Cerebellar nuclear complex (tissue), 1 donor: ENCODE results near the gene KLHL29.
"Not testable (repeated sequence)": the region's sequence is repeated elsewhere in the genome, so short reads cannot be mapped to it uniquely, and the experiment has no call there.

Experiments used
- DNase-seq, 2 experiments: peaks; one replicate each; lab custom pipeline; 2025; lab: John Stamatoyannopoulos, UW

The KLHL29 gene

DNA sequence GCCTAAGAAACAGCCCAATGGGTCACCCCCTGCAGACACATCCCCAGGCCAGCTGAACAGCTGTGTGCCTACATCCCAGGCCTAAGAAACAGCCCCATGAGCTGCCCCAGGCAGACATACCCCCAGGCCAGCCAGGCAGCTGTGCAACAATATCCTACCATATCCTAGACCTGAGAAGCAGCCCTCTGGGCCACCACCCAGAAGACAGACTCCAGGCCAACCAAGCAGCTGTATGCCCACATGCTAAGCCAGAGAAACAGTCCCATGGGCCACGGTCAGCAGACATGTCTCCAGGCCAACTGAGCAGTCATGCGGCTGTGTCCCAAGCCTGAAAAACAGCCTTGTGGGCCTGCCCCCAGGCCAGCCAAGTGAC lies 336.5 kb downstream of the KLHL29 start:
- no peak for DNase-seq

DNA sequence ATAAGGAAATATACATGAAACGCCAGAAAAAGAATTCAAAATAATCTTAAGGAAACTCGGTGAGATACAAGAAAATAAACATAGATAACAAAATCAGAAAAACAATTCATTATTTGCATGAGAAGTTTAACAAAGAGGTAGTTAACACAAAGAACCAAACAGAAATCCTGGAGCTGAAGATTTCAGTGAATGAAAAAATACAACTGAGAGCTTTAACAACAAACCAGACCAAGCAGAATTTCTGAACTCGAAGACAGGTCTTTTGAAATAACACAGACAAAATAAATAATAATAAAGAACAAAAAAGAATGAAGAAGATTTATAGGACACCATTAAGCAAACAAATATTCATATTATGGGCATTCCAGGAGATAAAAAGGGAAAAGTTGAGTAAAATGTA lies 337.3 kb downstream of the KLHL29 start:
- DNase-seq = no peak

DNA sequence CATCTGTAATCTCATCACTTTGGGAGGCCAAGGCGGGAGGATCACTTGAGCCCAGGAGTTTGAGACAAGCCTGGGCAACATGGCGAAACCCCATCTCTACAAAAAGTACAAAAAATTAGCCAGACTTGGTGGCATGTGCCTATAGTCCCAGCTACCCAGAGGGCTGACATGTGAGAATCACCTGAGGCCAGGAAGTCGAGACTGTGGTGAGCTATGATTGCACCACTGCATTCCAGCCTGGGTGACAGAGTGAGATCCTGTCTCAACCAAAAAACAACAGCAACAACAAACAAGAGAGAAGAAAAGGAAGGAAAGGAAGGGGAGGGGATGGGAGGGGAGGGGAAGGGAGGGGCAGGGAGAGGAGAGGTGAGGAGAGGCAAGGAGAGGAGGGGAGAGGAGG lies 338.1 kb downstream of the KLHL29 start:
- not testable (repeated sequence) for DNase-seq

DNA sequence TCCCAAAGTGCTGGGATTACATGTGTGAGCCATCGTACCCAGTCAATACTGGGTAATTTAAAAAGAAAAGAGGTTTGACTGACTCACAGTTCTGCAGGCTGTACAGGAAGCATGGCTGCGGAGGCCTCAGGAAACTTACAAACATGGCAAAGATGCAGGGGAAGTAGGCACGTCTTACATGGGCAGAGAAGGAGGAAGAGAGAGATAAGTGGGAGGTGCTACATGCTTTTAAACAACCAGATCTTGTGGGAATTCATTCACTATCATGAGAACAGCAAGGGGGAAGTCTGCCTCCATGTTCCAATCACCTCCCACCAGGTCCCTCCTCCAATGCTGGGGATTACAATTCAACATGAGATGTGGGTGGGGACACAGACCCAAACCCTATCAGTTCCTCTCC lies 349.4 kb downstream of the KLHL29 start:
- no peak for DNase-seq

DNA sequence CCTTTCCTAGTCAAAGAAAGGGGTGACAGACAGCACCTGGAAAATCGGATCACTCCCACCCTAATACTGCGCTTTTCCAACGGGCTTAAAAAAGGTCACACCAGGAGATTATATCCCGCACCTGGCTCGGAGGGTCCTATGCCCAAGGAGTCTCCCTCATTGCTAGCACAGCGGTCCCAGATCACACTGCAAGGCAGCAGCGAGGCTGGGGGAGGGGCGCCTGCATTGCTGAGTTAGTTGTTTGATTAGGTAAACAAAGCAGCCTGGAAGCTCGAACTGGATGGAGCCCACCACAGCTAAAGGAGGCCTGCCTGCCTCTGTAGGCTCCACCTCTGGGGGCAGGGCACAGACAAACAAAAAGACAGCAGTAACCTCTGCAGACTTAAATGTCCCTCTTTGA lies 351.8 kb downstream of the KLHL29 start:
- DNase-seq = not testable (repeated sequence)

DNA sequence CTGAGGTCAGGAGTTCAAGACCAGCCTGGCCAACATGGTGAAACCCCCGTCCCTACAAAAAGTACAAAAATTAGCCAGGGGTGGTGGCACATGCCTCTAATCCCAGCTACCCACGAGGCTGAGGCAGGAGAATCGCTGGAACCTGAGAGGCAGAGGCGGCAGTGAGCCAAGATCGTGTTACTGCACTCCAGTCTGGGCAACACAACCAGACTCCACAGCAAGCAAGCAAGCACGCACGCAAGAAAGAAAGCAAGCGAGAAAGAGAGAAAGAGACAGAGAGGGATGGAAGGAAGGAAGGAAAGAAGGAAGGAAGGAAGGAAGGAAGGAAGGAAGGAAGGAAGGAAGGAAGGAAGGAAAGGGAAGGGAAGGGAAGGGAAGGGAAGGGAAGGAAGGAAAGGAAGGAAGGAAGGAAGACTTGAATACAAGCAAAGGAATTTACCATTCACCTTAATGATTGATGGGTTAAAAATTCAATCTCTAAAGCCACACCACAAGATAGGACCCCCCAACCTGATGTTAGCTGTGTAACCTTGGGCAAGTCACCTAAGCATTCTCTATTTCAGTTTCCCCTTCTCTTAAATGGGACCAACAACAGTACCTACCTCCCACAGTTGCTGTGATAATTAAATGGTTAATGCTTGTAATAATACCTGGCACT lies 360.2 kb downstream of the KLHL29 start:
- DNase-seq = no peak

DNA sequence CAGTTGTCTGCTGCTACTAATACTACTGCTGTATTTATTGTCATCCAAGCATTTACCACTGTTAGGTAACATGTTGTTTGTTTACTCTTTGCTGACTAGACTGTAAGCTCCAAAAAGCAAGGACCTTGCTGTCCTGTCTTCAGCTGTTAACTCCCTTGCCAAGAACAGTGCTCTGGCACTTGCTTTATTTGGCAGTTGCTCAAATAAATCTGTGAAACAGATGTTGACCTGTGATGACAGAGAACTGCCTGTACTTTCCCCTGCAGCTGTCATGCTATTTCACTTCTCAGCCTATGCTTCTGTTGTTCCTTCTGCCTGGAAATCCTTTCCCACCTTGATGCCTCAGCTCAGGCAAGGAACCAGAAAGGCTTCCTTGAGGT lies 360.7 kb downstream of the KLHL29 start:
- DNase-seq = no peak

DNA sequence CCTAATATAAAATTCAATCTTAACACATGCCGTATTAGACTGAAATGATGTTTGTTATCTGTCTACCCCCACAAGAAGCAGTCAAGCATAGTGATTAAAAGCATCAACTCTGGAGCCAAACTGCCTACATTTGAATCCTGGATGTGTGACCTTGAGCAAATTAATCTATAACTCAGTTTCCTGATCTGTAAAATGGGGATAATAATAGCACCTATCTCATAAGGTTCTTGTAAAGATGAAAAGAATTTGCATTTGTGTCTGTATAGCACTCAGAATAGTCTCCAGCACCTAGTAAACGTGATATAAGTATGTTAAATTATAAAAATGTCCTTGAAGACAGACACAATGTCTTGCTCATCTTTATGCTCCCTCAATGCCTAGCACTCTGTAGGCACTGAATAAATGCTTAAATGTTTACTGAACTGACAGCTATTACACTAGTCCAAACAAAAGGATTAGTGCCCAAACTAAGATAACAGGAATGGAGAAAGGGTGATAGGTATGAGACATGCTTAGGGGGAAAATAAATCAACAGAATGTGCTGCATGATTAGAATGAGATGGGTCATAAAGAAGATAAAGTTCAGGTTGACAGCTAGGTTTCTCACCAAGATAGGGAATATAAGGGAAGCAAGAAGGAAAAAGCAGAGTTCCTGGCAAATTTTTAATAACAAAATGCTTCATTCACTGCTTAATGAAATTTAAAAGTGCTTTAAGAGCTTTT lies 361.3 kb downstream of the KLHL29 start:
- DNase-seq = no peak

DNA sequence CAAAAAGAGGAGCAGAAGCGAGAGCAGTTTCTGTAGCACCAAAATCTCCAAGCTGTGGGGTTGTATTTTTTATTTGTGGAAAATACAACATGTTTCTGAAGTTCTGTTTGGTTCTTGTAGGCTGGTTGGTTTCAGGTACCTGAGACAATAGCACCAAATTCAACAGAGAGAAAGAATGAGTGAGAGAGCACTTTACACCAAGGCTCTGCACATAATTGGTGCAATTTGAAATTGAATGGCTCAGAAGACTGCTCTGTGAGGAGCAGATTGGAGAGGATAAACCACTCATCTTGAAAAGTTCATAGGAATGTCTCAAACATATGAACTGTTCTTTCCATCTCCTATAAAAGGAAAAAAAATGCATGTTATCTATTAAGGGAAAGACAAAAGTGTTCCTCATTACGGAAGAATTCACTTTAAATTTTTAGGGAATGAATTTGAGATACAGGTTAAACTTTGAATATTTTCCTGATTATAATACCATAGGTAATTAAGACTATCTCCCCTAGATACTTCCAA lies 366.8 kb downstream of the KLHL29 start:
- no peak for DNase-seq

DNA sequence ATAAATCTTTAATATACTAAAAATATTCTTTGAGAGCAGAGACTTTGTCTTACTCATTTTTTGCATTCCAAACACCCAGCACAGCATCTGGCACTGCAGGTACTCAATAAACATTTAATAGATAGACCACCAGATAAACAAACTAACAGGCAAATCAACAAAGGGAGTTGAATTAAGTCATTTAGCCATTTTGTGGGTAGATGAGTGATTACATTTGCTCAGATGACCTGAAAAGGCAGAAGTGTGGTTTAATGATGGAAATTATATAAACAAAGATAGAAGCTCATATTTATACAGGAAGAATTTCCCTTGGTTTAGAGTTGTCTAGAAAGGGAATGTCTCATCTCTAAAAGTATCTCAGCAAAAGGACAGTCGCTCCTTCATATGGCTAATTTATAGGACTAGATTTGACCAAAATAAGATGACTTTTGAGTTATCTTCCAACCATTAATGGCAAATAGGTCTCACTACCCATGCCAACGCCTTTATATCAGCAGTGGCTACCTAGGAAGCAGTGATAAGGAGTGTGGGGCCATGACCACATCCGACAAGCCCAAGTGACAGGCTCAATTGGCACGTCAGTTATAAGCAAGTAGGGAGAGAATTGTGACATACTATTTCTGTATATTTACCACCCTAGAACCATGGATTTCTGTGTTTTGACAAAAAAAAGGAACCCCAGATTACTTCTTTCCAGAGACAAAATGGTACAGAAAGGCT lies 368.5 kb downstream of the KLHL29 start:
- DNase-seq = no peak

DNA sequence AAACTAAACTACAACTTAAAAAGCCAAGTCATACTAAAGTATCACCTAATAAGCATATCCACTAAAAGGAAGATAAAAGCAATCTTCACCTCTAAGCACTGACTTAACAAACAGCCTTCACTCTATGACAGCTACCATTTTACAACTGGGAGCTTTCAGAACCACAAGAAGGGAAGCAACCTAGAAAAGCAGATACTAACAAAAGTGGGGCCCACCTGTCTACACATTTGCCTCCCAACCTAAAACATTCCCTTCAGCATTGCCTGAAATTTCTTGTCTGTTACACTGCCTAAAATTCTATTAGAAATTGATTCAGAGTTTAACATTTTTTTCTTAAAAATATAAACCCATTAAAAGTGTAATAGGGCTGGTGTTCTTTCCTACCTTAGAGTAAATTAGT lies 370.0 kb downstream of the KLHL29 start:
- no peak for DNase-seq

DNA sequence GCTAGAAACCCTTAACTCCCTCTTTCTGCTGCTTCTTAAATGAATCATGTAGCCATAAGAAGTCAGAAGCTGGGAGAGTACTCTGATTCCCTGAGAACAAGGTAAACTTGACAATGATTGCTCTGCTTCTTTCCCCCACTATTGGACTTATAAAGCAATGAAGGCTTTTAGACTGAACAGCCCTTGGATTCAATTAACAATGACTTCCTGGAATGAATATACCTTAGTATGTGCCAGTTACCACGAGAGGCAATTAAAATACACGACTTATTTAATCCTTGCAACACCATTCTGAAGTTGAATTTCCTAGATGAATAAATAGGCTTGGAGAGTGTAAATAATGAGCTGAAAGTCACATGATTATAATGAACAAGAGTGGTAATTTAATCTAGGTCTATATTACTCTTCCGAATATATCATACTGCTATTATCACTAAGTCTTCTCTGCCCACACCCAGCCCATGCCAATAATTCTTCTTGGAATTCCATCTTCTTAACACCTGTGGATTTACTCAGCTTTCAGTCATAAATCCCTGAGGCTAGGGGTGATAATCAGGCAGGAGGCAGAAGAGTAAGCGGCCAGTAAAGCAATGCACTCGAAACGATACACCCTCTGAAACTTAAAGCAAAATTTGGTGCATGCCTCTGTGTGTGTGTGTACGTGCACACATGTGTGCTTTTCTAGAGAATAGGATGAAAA lies 371.8 kb downstream of the KLHL29 start:
- no peak for DNase-seq

DNA sequence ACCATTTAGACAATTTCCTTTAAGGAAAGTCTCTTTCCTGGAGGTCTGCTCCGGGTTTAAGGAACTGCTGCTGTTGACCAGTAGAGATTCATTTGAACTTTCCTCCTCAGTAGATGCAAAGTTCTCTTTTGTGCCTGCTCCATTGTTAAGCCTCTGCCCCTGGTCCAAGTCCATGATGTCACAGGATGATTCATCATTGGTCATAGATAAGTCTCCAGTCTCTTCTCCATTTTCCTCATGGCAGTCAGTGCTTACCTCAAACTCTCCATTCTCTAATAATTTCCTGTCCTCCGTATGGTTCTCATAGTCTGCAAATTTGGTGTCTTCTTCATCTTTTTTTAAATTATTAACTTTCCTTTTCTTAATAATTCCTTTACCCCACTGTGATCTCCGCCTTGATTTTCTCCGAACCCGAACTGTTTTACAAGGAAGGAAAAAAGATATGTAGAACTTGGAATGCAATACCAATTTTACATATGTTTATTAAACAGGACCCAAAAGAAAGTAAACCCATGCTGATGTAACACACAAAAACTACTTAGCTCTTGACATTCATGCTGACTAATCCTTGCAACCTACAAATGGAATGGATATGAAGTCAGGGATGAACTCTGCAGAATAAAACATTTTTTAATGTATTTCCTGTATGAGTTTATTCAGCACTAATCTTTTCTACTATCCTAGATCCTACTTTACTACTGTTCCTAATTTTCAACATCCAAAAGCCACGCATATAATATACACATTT lies 372.9 kb downstream of the KLHL29 start:
- DNase-seq = no peak
